ENCODE measurements around the gene PLEKHH1. TPM values are rescaled to one million over a fixed set of nuclear protein-coding genes. Genes with fewer than 3 reads are reported as not detected.

Gene PLEKHH1
- total and polyA plus RNA-seq, 4 donors = 0.46 to 2.4 (median 0.89) TPM

GRCh38 chr14:67500981-67501380 lies 32.1 kb upstream of the PLEKHH1 start:
- Histone ChIP-seq H3K4me1 (ENCODE audit: control insufficient read depth in 4 of 4, insufficient read depth in 4 of 4, low read length in 3 of 4) (no peaks in the 10 kb centered on the region), H3K9me3 (ENCODE audit: control insufficient read depth in 4 of 4, low read length in 3 of 4) (no peaks in the 10 kb centered on the region), H3K27me3 (ENCODE audit: control insufficient read depth in 4 of 4, insufficient read depth in 4 of 4, low read length in 3 of 4) (no peaks in the 10 kb centered on the region), H3K27ac (ENCODE audit: low read depth in 1 of 2, low read length in 2 of 2) (no peak overlapping the region), H3K9ac (ENCODE audit: low read depth in 1 of 2, low read length in 2 of 2) (no peak overlapping the region), H3K36me3 (ENCODE audit: control insufficient read depth in 4 of 4, insufficient read depth in 3 of 4, low read depth in 1 of 4, low read length in 3 of 4) (no peaks in the 10 kb centered on the region), H3K4me3 (ENCODE audit: low read depth in 1 of 3, low read length in 3 of 3) (no peak overlapping the region)
- no peak for TF ChIP-seq FOXA1 (IDR thresholded peaks at IDR 0.05)
- TF ChIP-seq, protein P1, sequence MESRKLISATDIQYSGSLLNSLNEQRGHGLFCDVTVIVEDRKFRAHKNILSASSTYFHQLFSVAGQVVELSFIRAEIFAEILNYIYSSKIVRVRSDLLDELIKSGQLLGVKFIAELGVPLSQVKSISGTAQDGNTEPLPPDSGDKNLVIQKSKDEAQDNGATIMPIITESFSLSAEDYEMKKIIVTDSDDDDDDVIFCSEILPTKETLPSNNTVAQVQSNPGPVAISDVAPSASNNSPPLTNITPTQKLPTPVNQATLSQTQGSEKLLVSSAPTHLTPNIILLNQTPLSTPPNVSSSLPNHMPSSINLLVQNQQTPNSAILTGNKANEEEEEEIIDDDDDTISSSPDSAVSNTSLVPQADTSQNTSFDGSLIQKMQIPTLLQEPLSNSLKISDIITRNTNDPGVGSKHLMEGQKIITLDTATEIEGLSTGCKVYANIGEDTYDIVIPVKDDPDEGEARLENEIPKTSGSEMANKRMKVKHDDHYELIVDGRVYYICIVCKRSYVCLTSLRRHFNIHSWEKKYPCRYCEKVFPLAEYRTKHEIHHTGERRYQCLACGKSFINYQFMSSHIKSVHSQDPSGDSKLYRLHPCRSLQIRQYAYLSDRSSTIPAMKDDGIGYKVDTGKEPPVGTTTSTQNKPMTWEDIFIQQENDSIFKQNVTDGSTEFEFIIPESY (IDR thresholded peaks at IDR 0.05) = no peak
- TF ChIP-seq ATF3 (IDR thresholded peaks at IDR 0.05) = no peak
- no peak for TF ChIP-seq EGR1 (IDR thresholded peaks at IDR 0.05; ENCODE audit: low read depth in 2 of 2)
- TF ChIP-seq RAD21 (IDR thresholded peaks at IDR 0.05) = no peak
- no peak for TF ChIP-seq GABPA (IDR thresholded peaks at IDR 0.05 in 1 of 2, conservative IDR thresholded peaks at IDR 0.05 in 1 of 2)
- no peak for DNase-seq (ENCODE audit: low spot score)
- WGBS = 90% methylated on average over 3 of the region's 3 CpGs

DNA sequence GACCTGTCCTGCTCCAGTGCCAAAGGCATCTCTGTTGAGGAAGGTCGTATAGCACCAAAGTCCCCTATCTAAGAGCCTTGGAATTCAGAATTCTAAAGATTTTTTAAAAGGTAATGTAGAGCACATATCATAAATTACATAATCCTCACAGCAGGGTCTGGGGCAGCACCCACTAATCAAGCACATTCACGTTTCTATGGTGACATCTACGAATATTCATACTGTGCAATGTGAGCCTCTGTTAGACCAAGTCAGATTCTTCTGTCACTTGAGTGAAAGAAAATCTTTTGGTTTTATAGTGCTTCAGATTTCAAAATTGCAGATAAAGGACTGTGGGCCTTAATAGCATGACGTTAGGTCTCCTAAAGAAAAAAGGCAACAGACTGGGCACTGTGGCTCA lies 31.4 kb upstream of the PLEKHH1 start:
- no peak overlapping the region for H3K27ac ChIP-seq (ENCODE audit: low read depth in 1 of 2, low read length in 2 of 2)
- no peaks in the 10 kb centered on the region for H3K4me1 ChIP-seq (ENCODE audit: control insufficient read depth in 4 of 4, insufficient read depth in 4 of 4, low read length in 3 of 4)
- no peak overlapping the region for H3K9ac ChIP-seq (ENCODE audit: low read depth in 1 of 2, low read length in 2 of 2)
- no peaks in the 10 kb centered on the region for H3K36me3 ChIP-seq (ENCODE audit: control insufficient read depth in 4 of 4, insufficient read depth in 3 of 4, low read depth in 1 of 4, low read length in 3 of 4)
- WGBS = 86% methylated on average over 4 of the region's 4 CpGs
- no peaks in the 10 kb centered on the region for H3K9me3 ChIP-seq (ENCODE audit: control insufficient read depth in 4 of 4, low read length in 3 of 4)
- H3K4me3 ChIP-seq (ENCODE audit: low read depth in 1 of 3, low read length in 3 of 3) = no peak overlapping the region
- TF ChIP-seq YY1 (IDR thresholded peaks at IDR 0.05) (no peak), MAX (IDR thresholded peaks at IDR 0.05) (no peak), REST (IDR thresholded peaks at IDR 0.05) (no peak), FOXA2 (IDR thresholded peaks at IDR 0.05) (no peak), JUND (IDR thresholded peaks at IDR 0.05) (no peak), RXRA (IDR thresholded peaks at IDR 0.05) (no peak), HNF4G (IDR thresholded peaks at IDR 0.05) (no peak), ATF3 (IDR thresholded peaks at IDR 0.05) (no peak), CTCF (IDR thresholded peaks at IDR 0.05; ENCODE audit: low read depth, low read length, missing input control) (no peak), FOXA1 (IDR thresholded peaks at IDR 0.05) (no peak), GABPA (IDR thresholded peaks at IDR 0.05 in 1 of 2, conservative IDR thresholded peaks at IDR 0.05 in 1 of 2) (no peak), NR2F2 (IDR thresholded peaks at IDR 0.05) (no peak), RAD21 (IDR thresholded peaks at IDR 0.05) (no peak), TAF1 (conservative IDR thresholded peaks at IDR 0.05) (no peak)
- TF ChIP-seq, protein P1 (IDR thresholded peaks at IDR 0.05) = no peak
- no peak for DNase-seq (ENCODE audit: low spot score)
- H3K27me3 ChIP-seq (ENCODE audit: control insufficient read depth in 4 of 4, insufficient read depth in 4 of 4, low read length in 3 of 4) = no peaks in the 10 kb centered on the region

Measured in liver (tissue), 9 donors.